ENCODE data around the gene NSG2.

NSG2 gene

GRCh38 chr5:174155281-174155680, 109.8 kb downstream of the NSG2 start:
- DNase-seq: no peak

DNA sequence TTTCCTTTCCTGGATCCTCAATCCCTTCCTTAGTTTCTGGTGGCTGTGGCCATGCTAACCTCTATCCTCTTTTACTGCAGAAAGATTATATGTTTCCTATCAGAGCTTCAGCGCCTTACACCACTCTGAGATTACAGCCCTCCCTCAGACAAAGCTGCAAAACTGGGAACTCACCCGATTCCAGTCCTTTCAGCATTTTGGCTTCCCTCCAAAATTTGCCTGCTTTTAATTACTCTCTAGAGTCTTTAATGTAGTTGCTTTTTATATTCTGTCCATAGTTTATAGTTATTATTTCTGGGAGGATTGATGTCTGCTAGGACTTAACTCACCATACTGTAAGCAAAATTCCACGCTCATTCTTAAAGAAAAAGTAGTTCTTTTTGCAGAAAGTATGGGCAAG, 110.2 kb downstream of the NSG2 start:
- no peak for DNase-seq

DNA sequence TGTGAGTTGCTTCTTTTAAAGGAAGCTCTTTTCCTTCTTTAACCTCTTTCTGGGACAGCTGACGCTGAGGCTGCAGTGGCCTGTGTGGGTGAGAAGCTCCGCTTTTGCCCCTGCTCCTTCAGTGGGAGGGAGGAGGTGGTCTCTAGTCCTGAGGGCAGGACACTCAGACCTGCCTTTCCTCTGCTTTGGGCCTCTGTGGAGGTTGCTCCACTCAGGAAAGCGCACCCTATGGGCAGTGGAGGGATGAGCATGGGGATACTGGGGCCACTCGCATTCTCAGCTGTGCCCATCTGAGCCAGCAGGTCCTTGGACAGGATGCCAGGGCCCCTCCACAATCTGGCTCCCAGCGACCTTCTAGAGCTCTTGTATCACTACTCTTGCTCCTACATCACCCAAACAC, 111.5 kb downstream of the NSG2 start:
- no peak for DNase-seq

All from inflammatory macrophage treated with lipopolysaccharide for 4 hours (primary cell).